ENCODE data around the gene TNS2. TPM values are rescaled to one million over a fixed set of nuclear protein-coding genes. Genes with fewer than 3 reads are reported as not detected.
A peak's percentile ranks its signal among the peaks of the same experiment; 100 is the strongest.

The TNS2 gene
- total RNA-seq, 6 experiments from 2014 or later: 50.5 to 139 (median 86.9) TPM

GRCh38 chr12:53069621-53070410 is 20.0 kb downstream of the TNS2 start:
- H3K27me3 ChIP-seq: no peaks in the 10 kb centered on the region
- WGBS (ENCODE audit: insufficient coverage, low coverage, low lambda C conversion rate, missing lambda C conversion rate): 71% methylated on average over 8 of the region's 12 CpGs
- peaks cover 0 to 18% (median 2%) of the 10 kb centered on the region in 4 donors for H3K36me3 ChIP-seq
- H3K4me3 ChIP-seq: no peak overlapping the region
- no peaks in the 10 kb centered on the region for H3K9me3 ChIP-seq
- intact Hi-C loops (cut with DNase I): loop anchor here (5.0 to 10.0 kb wide), 5 partner anchors 32 to 215 kb away; partner anchors contain the start of gene SOAT2 (in 1 of the 2)
- DNase-seq (no peak), ATAC-seq (no peak)
- TF ChIP-seq POLR2A (IDR thresholded peaks at IDR 0.05): no peak
- peaks cover 0 to 12% (median 2%) of the 10 kb centered on the region in 4 donors for H3K4me1 ChIP-seq
- no peak overlapping the region for H3K27ac ChIP-seq

GRCh38 chr12:53070877-53071492 is 21.1 kb downstream of the TNS2 start:
- peak overlapping the region in 1 of 3 donors; percentile 9 for H3K27ac ChIP-seq
- TF ChIP-seq CTCF (IDR thresholded peaks at IDR 0.05): no peak
- no peak for TF ChIP-seq POLR2A (IDR thresholded peaks at IDR 0.05)
- WGBS (ENCODE audit: insufficient coverage, low coverage, low lambda C conversion rate, missing lambda C conversion rate): 88% methylated on average over 6 of the region's 7 CpGs
- no peak overlapping the region for H3K4me3 ChIP-seq
- H3K27me3 ChIP-seq: no peaks in the 10 kb centered on the region
- DNase-seq (no peak), ATAC-seq (peak in 1 of 4 donors; percentile 5)
- H3K4me1 ChIP-seq: peaks cover 0 to 12% (median 2%) of the 10 kb centered on the region in 4 donors
- intact Hi-C loops (cut with DNase I): loop anchor here in 1 of 2 donors (10.0 kb wide), 1 partner anchor 214 kb away; no protein-coding TSS in a partner anchor
- H3K9me3 ChIP-seq: no peaks in the 10 kb centered on the region
- H3K36me3 ChIP-seq: peaks cover 0 to 23% (median 6%) of the 10 kb centered on the region in 4 donors

GRCh38 chr12:53071591-53072551 is 22.0 kb downstream of the TNS2 start:
- Histone ChIP-seq H3K4me3 (no peak overlapping the region), H3K27ac (peak overlapping the region in 2 of 3 donors; percentile 9 to 30), H3K9me3 (no peaks in the 10 kb centered on the region), H3K4me1 (peaks cover 0 to 12% (median 2%) of the 10 kb centered on the region in 4 donors), H3K36me3 (peaks cover 0 to 25% (median 6%) of the 10 kb centered on the region in 4 donors), H3K27me3 (no peaks in the 10 kb centered on the region)
- TF ChIP-seq CTCF (IDR thresholded peaks at IDR 0.05) (no peak), POLR2A (IDR thresholded peaks at IDR 0.05) (no peak)
- DNase-seq (peak in 1 of 3 donors; percentile 68), ATAC-seq (peak; percentile 17 to 51 (median 31))
- intact Hi-C loops (cut with DNase I): loop anchor here in 1 of 2 donors (10.0 kb wide), 1 partner anchor 213 kb away; no protein-coding TSS in a partner anchor
- WGBS (ENCODE audit: insufficient coverage, low coverage, low lambda C conversion rate, missing lambda C conversion rate): 68% methylated on average over 10 of the region's 11 CpGs

- Histone ChIP-seq H3K36me3 (peaks cover 0 to 25% (median 6%) of the 10 kb centered on the region in 4 donors), H3K4me1 (peaks cover 0 to 21% (median 3%) of the 10 kb centered on the region in 4 donors), H3K4me3 (no peak overlapping the region), H3K27me3 (no peaks in the 10 kb centered on the region), H3K27ac (no peak overlapping the region), H3K9me3 (no peaks in the 10 kb centered on the region)
- ATAC-seq (peak; percentile 5 to 55 (median 41)), DNase-seq (no peak)
- no peak for TF ChIP-seq POLR2A (IDR thresholded peaks at IDR 0.05)
- TF ChIP-seq CTCF (IDR thresholded peaks at IDR 0.05): no peak
- 34% methylated on average over 6 of the region's 6 CpGs for WGBS (ENCODE audit: insufficient coverage, low coverage, low lambda C conversion rate, missing lambda C conversion rate)
- intact Hi-C loops (cut with DNase I): loop anchor here in 1 of 2 donors (10.0 kb wide), 1 partner anchor 211 kb away; no protein-coding TSS in a partner anchor
These were observed 24.0 kb downstream of the TNS2 start for GRCh38 chr12:53073881-53074280.

All from right lobe of liver (tissue), 6 donors.